Muscle of leg (tissue), 11 donors: ENCODE measurements around the gene ACOT12. TPM values are rescaled to one million over a fixed set of nuclear protein-coding genes. Genes with fewer than 3 reads are reported as not detected.

ENCODE experiments used
- DNase-seq: peaks from one replicate; pipeline ENCODE4 v3.0.0; 2013
- H3K27ac ChIP-seq: one replicate; pipeline ENCODE4 v1.5.1; 2013; ENCODE audit warnings: mild to moderate bottlenecking, low read length, control low read depth
- H3K27me3 ChIP-seq: one replicate; pipeline ENCODE4 v1.6.1; 2013; ENCODE audit warnings: low read length; ENCODE audit not compliant: control insufficient read depth, insufficient read depth
- H3K36me3 ChIP-seq: one replicate; pipeline ENCODE4 v1.6.1; 2013; ENCODE audit warnings: low read length; ENCODE audit not compliant: control insufficient read depth, insufficient read depth
- H3K4me1 ChIP-seq: one replicate; pipeline ENCODE4 v1.6.1; 2013; ENCODE audit warnings: low read length; ENCODE audit not compliant: control insufficient read depth, insufficient read depth
- H3K4me3 ChIP-seq: one replicate; pipeline ENCODE4 v1.5.1; 2013; ENCODE audit warnings: low read length, control low read depth
- H3K9me3 ChIP-seq: replicated peaks from 2 replicates; pipeline ENCODE4 v1.6.1; 2013; ENCODE audit warnings: low read depth, low read length; ENCODE audit not compliant: control insufficient read depth
- WGBS: methylation state at CpG from one replicate; pipeline ENCODE4 v1.1.5; 2013; ENCODE audit warnings: missing lambda C conversion rate; ENCODE audit not compliant: insufficient coverage; 5-methylcytosine and 5-hydroxymethylcytosine counted together
- polyA plus RNA-seq, 8 donors: library from polyadenylated mRNA; unstranded; fragments of 120-200 nt; gene quantifications; one replicate each; pipeline versions ENCODE4 v1.2.1 to v1.2.3, GENCODE V29; 2013; ENCODE audit warnings: inconsistent platforms in 1 of 8, low replicate concordance in 1 of 8; ENCODE audit not compliant: insufficient read length in 8 of 8, insufficient read depth in 1 of 8
- total RNA-seq: library from RNA; stranded (reverse); fragments of 120-200 nt; gene quantifications from one replicate; pipeline ENCODE4 v1.2.4, GENCODE V29; 2013

ACOT12 gene
- total and polyA plus RNA-seq, 9 donors = 0.18 to 0.53 (median 0.35) TPM; not detected in 3

GRCh38 chr5:81316571-81316970 is 77.4 kb downstream of the ACOT12 start:
- no peaks in the 10 kb centered on the region for H3K27me3 ChIP-seq
- WGBS = no CpG with 5 or more reads among the region's 2 CpGs
- no peaks in the 10 kb centered on the region for H3K4me1 ChIP-seq

GRCh38 chr5:81315830-81316229 is 78.1 kb downstream of the ACOT12 start:
- Histone ChIP-seq H3K4me1 (no peaks in the 10 kb centered on the region), H3K9me3 (no peaks in the 10 kb centered on the region), H3K36me3 (peaks cover 18% of the 10 kb centered on the region), H3K27ac (no peak overlapping the region), H3K4me3 (no peak overlapping the region), H3K27me3 (no peaks in the 10 kb centered on the region)
- no peak for DNase-seq
- WGBS = 100% methylated on average over 1 of the region's 4 CpGs

More at GRCh38 chr5:81316571-81316970, 77.4 kb downstream of the ACOT12 start:
- Histone ChIP-seq H3K4me3 (no peak overlapping the region), H3K36me3 (peaks cover 13% of the 10 kb centered on the region), H3K9me3 (no peaks in the 10 kb centered on the region), H3K27ac (no peak overlapping the region)
- DNase-seq = no peak

- WGBS = no CpG with 5 or more reads among the region's 1 CpG
- peaks cover 20% of the 10 kb centered on the region for H3K36me3 ChIP-seq
- no peaks in the 10 kb centered on the region for H3K27me3 ChIP-seq
- no peaks in the 10 kb centered on the region for H3K4me1 ChIP-seq
- H3K27ac ChIP-seq = no peak overlapping the region
- DNase-seq = no peak
- no peak overlapping the region for H3K4me3 ChIP-seq
- H3K9me3 ChIP-seq = no peaks in the 10 kb centered on the region
Measured at GRCh38 chr5:81315336-81315735, 78.6 kb downstream of the ACOT12 start.

- H3K9me3 ChIP-seq = no peaks in the 10 kb centered on the region
- no peak overlapping the region for H3K27ac ChIP-seq
- no peak for DNase-seq
- no peaks in the 10 kb centered on the region for H3K4me1 ChIP-seq
- H3K27me3 ChIP-seq = no peaks in the 10 kb centered on the region
- no peak overlapping the region for H3K4me3 ChIP-seq
- WGBS = 71% methylated on average over 3 of the region's 3 CpGs
- H3K36me3 ChIP-seq = peaks cover 21% of the 10 kb centered on the region
Measured at GRCh38 chr5:81314581-81314980, 79.4 kb downstream of the ACOT12 start.

- no peaks in the 10 kb centered on the region for H3K4me1 ChIP-seq
- WGBS = 90% methylated on average over 2 of the region's 3 CpGs
- no peak overlapping the region for H3K27ac ChIP-seq
- no peaks in the 10 kb centered on the region for H3K9me3 ChIP-seq
- no peak overlapping the region for H3K4me3 ChIP-seq
- no peaks in the 10 kb centered on the region for H3K27me3 ChIP-seq
- peaks cover 25% of the 10 kb centered on the region for H3K36me3 ChIP-seq
- no peak for DNase-seq
Measured at GRCh38 chr5:81313686-81314085, 80.2 kb downstream of the ACOT12 start.

- H3K36me3 ChIP-seq = peaks cover 28% of the 10 kb centered on the region
- H3K27ac ChIP-seq = no peak overlapping the region
- no peaks in the 10 kb centered on the region for H3K9me3 ChIP-seq
- H3K27me3 ChIP-seq = no peaks in the 10 kb centered on the region
- DNase-seq = no peak
- no peaks in the 10 kb centered on the region for H3K4me1 ChIP-seq
- no peak overlapping the region for H3K4me3 ChIP-seq
Measured at GRCh38 chr5:81313278-81313677, 80.7 kb downstream of the ACOT12 start.

- H3K4me3 ChIP-seq = no peak overlapping the region
- H3K27me3 ChIP-seq = no peaks in the 10 kb centered on the region
- H3K9me3 ChIP-seq = no peaks in the 10 kb centered on the region
- H3K4me1 ChIP-seq = no peaks in the 10 kb centered on the region
- no peak overlapping the region for H3K27ac ChIP-seq
- no CpG with 5 or more reads among the region's 1 CpG for WGBS
- H3K36me3 ChIP-seq = peaks cover 31% of the 10 kb centered on the region
- no peak for DNase-seq
Measured at GRCh38 chr5:81310402-81311063, 83.4 kb downstream of the ACOT12 start.

- Histone ChIP-seq H3K36me3 (peaks cover 36% of the 10 kb centered on the region), H3K4me1 (no peaks in the 10 kb centered on the region), H3K9me3 (no peaks in the 10 kb centered on the region), H3K4me3 (no peak overlapping the region), H3K27ac (no peak overlapping the region), H3K27me3 (no peaks in the 10 kb centered on the region)
- DNase-seq = no peak
- WGBS = no CpG with 5 or more reads among the region's 2 CpGs
Measured at GRCh38 chr5:81308836-81309235, 85.1 kb downstream of the ACOT12 start.

- Histone ChIP-seq H3K27me3 (no peaks in the 10 kb centered on the region), H3K4me3 (no peak overlapping the region), H3K36me3 (peaks cover 22% of the 10 kb centered on the region), H3K9me3 (no peaks in the 10 kb centered on the region), H3K4me1 (peaks cover 7% of the 10 kb centered on the region), H3K27ac (no peak overlapping the region)
- DNase-seq = no peak
Measured at GRCh38 chr5:81305785-81306184, 88.1 kb downstream of the ACOT12 start.

- Histone ChIP-seq H3K27ac (no peak overlapping the region), H3K4me3 (no peak overlapping the region), H3K27me3 (no peaks in the 10 kb centered on the region), H3K4me1 (peaks cover 17% of the 10 kb centered on the region), H3K36me3 (peaks cover 15% of the 10 kb centered on the region), H3K9me3 (no peaks in the 10 kb centered on the region)
- DNase-seq = no peak
- no CpG with 5 or more reads among the region's 1 CpG for WGBS
Measured at GRCh38 chr5:81303563-81303962, 90.4 kb downstream of the ACOT12 start.

GRCh38 chr5:81302596-81302995 is 91.3 kb downstream of the ACOT12 start:
- Histone ChIP-seq H3K27me3 (no peaks in the 10 kb centered on the region), H3K9me3 (no peaks in the 10 kb centered on the region), H3K36me3 (peaks cover 13% of the 10 kb centered on the region), H3K4me3 (peak overlapping the region; percentile 71), H3K27ac (no peak overlapping the region), H3K4me1 (peaks cover 17% of the 10 kb centered on the region)
- DNase-seq = no peak
- 100% methylated on average over 1 of the region's 5 CpGs for WGBS
